LNCAP (cell line): ENCODE data around the gene HOXB3.

Experiments
- CTCF ChIP-seq: fragments of 450-650 bp; IDR thresholded peaks from 2 replicates; pipeline ENCODE4 v1.5.1; 2017; ENCODE audit warnings: mild to moderate bottlenecking

HOXB3 gene

DNA sequence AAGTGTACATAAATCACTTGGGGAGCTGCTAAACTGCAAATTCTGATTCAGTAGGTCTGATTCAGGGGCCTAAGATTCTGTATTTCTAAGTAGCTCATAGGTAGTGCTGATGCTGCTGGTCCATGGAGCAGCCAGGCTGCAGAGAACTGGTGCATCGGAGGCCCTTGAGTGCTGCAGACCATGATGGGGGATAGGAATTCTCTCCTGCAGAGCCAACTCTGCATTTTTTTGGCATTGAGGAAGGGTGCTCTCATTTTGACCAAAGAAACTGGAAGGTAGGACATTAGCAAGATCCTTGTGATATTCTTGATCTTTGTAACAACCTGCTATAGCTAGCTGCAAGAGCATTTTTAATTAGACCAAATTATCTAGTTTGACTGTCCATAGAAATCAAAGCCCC lies 49.8 kb downstream of the HOXB3 start:
- no peak for TF ChIP-seq CTCF

GRCh38 chr17:48539177-48539576 lies 50.9 kb downstream of the HOXB3 start:
- TF ChIP-seq CTCF = no peak

- TF ChIP-seq CTCF = no peak
These were observed 52.7 kb downstream of the HOXB3 start for GRCh38 chr17:48537316-48537715.

DNA sequence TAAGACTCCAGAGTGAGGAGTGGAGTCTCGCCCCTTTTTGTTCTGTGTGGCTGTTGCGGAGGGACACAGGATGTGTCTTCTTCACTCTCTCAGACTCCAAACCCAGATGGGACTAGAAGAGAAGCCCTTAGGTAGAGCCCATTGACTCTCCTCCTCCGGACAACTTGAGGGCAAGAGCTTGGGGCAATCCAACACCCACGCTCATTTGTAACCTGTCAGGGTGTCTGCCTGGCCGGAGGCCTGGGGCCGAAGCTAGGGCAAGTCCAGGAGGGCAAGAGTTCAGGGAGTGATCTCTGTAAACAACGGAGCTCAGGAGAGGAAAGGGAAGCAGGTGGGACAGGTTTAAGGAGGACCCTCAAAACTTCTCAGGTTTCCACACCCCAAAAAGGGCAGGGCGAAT lies 57.8 kb downstream of the HOXB3 start:
- TF ChIP-seq CTCF = no peak

DNA sequence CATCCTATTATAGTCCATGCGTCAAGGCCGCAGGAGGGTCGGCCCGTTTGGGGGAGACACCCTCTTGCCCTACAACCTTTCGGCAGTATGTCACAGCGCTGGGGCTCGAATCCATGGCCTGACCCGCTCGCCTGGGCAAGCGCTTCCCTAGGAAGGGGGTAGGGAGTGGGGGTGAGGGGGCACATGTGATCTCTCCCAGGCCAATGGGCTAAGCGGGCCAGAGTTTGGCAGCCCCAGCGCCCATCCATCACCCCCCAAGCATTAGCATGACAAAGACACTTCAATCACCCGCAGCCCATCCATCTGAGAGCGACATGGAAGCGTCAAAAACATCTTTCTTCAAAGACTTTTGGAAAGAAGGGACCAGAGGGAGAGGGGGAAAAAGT lies 59.2 kb downstream of the HOXB3 start, which contains the start of gene HOXB1:
TSS of gene HOXB1 (minus strand) at position 125 of the 386 bp plus-strand sequence. CDS start at position 18, 107 bp downstream.
- TF ChIP-seq CTCF = no peak

DNA sequence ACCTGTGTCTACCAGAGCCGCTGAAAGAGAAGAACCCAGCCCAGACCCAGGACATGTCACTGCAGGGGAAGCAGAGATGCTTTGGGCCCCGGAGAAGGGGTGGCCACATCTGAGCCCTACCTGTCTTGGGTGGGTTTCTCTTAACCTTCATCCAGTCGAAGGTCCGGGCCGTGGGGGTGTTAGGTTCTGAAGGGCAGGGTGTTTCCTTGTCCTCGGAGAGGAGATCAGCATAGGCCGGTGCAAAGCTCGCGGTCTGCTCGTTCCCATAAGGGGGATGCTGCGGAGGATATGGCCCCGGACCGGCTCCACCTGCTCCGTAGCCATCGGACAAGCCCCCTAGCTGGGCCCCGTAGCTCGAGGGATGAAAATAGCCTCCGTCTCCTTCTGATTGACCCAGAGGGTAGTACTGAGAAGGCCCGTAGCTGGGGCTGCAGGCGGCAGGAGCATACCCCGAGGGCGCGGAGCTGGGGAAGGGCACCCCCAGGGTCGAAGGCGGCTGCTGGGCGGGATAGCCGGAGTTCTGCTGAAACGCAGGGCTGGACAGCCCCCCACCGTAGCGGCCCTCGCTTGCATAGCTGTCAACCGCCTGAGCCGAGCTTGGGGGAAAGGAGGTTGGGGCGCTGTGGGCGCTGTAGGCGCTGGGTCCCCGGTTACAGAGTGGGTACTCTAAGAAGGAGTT lies 59.7 kb downstream of the HOXB3 start:
- no peak for TF ChIP-seq CTCF

- no peak for TF ChIP-seq CTCF
These were observed 60.4 kb downstream of the HOXB3 start for GRCh38 chr17:48529683-48530009.
